T-helper 2 cell (primary cell): ENCODE data around the gene CUL4A.
"Not testable (repeated sequence)": the region's sequence is repeated elsewhere in the genome, so short reads cannot be mapped to it uniquely, and the experiment has no call there.

Experiments used
- DNase-seq, 5 experiments: peaks; one replicate each; pipeline versions ENCODE4 v3.0.0 to v3.0.0-alpha.2; 2012 to 2022

CUL4A gene

DNA sequence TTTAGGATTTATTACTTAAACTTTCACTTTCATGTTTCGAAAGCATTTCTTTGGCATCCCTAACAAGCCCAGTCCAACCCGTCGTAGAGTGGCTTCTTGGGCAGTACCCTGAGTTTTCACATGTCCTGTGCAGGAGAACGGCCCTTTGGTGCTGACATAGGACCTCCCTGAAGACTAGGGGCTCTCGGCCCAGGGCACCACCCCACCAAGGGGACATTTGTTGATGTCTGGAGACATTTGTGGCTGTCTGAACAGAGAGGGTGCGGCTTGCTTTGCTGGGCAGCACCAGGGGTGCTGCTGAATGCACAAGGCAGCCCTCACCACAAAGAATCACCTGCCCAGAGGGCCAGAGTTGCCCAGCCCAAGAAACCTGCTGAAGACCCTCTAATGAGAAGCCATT is 30.6 kb downstream of the CUL4A start:
- no peak for DNase-seq

DNA sequence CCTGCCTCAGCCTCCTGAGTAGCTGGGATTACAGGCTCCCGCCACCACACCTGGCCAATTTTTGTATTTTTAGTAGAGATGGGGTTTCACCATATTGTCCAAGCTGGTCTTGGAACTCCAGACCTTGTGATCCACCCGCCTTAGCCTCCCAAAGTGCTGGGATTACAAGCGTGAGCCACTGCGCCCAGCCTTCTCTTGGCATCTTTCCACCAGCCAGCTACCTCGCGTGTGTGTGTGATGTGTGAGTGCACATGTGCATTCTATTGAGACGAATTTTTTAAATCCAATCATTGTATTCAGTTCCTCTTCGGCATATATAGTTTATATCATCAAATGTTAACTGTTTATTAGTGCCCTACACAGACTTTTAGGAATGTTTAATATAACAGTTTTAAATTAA is 32.2 kb downstream of the CUL4A start:
- DNase-seq: not testable (repeated sequence)

DNA sequence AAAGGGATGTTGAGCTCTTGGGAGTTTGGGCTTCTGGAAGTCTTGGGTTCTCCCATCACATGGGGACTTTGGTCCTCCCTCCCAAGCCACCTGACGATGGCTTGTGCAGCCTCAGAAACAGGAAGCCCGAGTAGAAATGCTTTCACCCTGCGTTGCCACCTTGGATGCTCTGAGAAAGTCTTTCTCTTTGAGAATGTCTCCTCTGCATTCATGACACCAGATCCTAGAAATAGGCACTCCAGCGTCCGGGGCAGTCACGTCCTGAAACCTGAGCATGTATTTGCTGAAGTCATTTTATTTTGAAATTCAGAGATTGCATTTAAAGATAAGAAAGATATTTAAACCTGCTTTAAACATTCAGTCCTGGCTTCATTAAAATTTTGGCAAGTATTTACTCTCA is 34.4 kb downstream of the CUL4A start:
- no peak for DNase-seq

DNA sequence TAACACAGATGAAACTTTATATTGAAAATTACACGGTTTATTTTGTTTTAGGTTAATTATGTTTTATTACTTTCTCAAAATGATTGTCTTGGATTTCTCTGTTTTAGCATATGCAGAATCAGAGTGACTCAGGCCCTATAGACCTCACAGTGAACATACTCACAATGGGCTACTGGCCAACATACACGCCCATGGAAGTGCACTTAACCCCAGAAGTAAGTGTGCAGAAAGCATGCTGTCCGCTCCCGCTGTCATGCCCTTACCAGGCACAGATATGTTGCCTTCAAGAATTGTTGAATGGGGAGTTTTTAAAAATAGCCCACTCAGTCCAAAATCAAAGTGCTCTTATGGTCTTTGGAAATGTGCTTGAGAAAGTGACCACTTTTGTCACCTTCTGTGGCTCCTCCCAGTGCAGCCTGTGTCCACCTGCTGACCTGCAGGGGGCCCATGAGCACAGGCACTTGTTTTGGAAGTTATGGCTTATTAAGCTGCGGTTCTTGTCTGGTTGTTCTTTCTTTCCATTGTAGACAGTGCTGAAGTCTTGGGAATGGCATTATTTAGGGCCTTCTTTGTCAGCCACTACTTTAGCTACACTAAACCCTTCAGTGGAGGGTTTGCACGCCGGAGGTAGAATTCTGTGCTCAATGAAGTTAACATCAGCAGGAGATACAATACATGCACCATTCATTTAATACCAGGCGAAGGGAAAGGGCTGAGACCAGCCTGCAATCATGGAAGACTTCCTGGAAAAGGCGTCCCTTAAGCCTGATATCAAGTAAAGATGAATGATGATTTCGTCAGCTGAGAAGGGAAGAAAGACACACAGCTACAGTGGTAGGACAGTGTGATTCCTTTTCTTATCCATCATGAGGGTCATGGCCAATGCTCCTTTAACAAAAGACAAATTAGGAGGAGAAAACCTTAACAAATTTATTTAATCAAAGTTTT is 36.7 kb downstream of the CUL4A start:
- no peak for DNase-seq

DNA sequence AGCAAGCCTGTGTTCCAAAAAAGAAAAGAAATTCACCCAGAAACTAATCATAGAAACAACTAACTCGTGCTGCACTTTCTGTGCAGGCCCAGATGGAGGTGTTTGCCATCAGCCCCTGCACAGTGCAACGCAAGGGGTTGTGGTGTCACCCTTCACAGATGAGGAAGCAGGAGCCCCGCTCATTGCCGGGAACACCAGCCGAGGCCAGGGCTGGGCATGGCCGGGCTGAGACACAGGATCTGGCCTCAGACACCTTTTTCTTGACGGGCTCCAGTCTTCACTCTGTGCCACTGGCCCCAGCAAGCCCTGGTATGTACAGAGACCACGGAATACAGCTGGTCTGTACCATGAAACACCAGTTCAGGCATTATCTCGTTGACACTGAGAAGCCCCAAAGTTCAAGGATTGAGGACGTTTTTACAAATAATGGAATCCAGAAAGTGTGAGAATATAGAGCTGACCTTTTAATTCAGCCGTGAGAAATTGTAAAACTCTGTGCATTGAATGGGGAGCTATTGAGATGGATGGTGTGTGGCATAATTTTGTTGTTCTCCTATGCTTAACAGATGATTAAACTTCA is 43.2 kb downstream of the CUL4A start:
- DNase-seq: no peak

DNA sequence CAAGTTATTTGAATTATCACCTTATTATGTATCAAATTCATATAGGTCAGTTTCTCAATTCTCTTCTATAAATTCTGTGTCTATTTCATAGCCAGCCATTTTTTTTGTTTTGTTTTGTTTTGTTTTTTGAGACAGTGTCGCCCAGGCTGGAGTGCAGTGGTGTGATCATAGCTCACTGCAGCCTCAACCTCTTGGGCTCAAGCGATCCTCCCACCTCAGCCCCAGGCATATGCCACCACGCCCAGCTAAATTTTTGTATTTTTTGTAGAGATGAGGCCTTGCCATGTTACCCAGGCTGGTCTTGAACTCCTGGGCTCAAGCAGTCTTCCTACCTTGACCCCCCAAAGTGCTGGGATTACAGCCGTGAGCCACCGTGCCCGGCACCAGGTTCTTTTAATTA is 48.5 kb downstream of the CUL4A start:
- DNase-seq: not testable (repeated sequence)

DNA sequence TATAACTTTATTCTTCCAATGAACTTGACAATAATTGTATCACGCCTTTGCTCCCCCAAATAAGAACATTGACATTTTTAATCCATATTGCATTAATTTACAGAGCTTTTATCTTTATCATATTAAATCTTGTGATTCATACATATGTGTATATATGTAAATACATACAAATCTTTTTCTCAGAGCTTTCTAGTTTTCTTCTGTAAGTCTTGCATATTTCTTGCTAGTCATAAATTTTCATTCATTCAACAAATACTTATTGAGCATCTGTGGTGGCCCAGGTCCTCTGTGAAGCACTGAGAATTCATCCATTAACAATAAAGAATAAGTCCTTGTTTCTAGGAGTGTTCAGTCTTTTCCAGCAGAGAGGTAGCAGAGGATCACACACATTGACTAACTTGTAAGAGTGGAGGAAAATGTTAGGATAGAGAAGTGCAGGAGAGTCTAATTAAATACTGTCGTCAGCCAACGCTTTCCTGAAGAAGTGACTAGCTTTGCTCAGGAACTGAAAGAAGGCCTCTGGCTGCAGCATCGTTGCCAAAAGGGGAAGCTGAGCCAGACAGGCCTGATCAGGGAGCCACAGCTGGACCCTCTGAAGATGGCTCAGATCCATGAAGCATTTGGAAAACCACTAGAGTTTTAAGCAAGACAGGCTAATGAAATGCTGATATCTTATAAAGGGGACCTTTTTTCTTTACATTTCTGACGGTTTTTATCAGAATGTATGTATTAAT is 49.1 kb downstream of the CUL4A start:
- no peak for DNase-seq

DNA sequence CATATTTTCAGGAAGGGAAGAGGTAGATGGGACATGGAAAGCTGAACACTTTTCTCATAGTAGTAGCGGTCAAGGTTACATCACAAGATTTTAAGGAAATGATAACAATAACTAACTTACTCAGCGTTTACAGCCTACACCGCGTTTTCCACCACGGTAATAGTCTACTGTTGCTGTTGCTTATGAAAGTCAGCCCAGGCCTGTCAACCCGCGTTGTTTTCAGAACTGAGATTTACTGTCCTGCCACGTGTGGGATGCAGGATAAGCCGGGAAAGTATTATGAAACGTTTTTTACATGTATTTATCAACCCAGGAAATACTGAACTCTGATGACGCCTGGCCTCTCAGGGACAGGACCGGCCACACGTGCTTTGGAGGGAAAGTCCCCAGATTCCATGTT is 51.6 kb downstream of the CUL4A start:
- no peak for DNase-seq

DNA sequence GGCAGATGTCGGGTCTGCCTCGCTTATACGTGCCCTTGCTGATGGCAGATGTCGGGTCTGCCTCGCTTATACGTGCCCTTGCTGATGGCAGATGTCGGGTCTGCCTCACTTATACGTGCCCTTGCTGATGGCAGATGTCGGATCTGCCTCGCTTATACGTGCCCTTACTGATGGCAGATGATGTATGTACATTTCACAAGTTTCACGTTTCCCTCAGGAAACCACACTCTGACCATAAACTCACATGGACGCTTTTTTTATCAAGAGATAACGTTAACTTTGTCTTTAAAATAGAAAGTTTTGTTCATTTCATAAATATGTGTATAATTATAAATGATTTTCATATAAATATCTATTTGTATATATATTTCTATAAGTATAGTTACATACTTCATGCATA is 53.6 kb downstream of the CUL4A start:
- DNase-seq: not testable (repeated sequence)

DNA sequence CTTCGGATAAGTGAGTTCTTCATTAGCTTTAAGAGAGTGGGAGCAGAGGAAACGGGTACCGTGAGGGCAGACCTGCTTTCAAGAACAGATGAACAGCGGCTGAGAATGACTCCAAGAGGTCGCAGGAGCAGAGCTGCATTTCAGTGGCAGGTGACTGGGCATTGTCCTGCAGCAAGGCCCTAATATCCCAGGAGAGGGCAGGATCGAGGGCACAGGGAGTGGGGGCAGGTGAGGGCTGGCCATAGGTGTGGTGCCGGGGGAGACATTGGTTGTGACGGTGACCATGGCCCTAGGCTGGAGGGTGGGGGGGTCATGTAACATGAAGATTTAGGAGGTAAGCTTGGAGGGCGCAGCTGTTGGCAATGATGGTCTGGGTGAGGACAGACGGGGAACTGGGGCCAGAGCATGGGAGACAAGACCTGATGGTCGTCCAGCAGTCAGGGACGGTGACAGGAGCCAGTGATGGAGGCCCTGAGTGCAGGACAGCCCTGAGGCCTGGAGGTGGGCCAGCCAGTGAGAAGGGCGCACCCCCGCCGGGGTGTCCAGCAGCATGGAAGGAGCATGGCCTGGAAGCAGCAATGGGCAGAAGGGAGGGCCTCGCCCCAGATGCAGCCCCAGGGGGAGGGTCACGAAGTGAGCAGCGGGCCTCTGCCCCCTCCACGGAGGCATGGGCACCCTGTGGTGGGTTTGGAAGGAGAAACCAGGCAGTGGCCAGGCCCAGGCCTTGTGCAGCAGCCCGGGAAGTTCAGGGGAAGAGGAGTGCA is 58.4 kb downstream of the CUL4A start:
- DNase-seq: no peak

DNA sequence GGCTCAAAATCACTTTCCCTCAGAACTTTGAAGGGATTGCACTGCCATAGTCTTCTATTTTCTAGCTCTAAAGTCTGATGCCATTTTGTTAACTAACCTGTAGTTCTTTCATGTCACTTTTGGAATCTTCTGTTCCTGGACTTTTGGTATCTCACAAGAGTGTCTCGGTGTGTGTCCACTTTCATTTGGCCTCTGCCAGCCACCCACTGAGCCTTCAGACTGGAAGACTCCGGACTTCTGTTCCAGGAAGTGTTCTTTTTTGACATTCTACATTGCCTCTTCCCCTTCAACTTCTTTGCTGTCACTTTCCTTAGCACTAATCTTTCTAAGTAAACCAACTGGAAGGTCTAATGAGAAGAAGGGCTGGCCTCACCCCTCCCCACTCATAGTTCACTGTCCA is 62.6 kb downstream of the CUL4A start:
- DNase-seq: no peak

DNA sequence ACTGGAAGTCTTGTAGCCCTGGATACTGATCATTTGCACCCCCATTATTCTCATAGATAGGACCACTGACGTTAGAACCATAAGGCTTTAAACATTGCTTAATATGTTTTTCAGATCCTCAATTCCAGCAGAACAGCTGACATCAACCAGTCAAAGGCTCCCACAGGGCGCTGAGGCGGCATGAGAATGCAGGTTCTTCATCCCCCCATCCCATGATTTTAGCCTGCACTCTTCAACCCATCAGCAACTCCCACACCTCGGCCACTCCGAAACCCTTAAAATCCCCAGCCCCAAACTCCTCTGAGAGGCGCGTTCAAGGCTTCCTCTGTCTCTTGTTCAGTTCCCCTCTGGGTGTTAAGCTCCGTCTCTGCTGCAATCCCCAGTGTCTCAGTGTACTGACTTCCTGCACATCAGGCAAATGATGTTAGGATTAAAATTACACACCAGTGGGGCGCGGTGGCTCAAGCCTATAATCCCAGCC is 63.3 kb downstream of the CUL4A start:
- DNase-seq: no peak

DNA sequence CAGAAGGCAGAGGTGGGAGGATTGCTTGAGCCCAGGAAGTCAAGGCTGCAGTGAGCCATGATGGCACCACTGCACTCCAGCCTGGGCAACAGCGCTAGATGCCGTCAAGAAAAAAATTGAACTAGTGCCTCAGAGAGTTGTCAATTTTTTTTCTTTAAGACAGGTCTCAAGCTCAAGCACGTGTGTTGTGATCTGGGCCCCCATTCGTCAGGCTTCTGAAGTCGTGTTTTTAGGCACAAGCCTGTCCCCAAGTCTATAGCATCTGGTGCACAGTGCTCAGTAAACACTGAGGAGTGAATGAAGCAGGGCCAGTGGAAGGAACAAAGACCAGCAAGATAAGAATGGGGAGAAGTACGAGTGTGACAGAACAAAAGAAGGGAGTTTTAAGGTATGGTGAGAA is 63.9 kb downstream of the CUL4A start:
- no peak for DNase-seq

DNA sequence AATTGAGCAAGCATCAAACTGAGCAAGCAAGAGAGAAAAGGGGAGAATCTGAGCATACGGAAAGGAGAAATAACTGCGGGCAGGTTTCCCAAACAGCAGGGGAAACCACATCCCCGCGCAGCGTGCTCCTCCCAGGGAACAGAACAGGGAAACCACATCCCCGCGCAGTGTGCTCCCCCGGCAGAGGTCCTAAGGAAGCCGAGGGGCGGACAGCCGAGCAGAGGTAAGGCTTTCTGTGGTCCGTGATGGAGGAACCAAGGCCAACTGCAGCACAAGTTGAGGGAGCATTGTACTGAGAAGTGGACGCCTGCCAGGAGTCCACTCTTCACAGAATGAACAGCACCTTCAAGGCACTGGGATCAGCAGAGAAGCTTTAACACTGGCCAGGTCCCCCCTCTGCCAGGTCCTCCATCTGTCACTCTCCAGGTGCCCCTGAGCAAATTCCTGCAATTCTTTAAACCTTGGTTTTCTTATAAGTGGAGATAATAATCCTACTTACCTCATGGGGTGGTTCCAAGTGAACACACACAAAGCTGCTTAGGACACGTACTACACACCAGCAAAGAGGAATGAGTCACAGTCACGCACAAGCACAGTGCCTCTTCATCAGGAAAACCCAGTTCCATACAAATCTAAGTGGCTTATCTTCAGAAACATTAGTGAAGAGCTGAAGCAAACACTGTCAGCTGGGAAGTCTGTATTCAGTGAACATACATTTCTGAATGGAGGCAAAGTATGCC is 64.6 kb downstream of the CUL4A start:
- DNase-seq: no peak

DNA sequence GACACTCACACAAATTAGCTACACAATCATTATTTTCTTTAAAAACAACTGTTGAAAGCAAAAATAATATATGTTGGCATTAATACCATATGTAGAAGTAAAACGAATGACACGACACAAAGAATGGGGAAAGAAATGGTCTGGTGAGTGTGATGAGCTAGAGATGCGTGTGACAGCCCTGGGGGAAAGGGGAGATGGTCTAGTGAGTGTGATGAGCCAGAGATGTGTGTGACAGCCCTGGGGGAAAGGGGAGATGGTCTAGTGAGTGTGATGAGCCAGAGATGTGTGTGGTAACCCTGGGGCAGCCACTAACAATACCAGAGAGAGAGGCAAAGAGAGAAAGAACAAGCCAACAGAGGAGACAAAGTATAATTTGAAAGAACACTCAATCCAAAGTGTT is 65.3 kb downstream of the CUL4A start:
- DNase-seq: no peak

DNA sequence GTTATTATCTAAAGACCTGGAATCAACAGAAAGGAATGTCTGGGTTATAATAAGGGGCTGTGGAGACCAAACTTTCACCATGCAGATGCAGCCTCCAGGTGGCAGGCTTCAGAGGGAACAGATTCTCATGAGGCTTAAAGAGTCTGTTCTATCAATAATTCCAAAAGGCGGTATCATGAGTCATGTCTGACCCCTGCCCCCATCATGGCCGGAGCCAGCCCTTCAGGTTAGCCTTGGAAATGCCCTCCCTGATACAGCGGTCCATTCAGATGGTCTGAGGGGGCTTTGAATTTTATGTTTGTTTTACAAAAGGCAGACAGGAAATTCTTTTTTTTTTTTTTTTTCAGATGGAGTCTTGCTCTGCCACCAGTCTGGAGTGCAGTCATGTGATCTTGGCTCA is 66.0 kb downstream of the CUL4A start:
- DNase-seq: peak in 1 of 5 experiments; percentile 31

DNA sequence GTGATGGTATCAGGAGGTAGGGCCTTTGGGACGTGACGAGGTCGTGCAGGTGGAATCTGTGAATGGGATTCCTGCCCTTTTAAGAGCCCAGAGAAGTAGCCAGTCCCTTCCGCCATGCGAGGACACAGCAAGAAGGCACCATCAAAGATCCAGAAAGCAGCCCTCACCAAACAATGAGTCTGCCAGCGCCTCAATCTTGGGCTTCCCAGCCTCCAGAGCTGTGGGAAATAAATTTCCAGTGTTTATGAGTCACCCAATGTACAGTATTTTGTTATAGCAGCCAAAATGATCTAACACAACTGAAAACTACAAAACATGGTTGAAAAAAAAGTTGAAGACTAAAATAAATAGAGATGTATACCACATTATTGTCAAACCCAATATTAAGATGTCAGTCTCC is 70.7 kb downstream of the CUL4A start:
- no peak for DNase-seq

DNA sequence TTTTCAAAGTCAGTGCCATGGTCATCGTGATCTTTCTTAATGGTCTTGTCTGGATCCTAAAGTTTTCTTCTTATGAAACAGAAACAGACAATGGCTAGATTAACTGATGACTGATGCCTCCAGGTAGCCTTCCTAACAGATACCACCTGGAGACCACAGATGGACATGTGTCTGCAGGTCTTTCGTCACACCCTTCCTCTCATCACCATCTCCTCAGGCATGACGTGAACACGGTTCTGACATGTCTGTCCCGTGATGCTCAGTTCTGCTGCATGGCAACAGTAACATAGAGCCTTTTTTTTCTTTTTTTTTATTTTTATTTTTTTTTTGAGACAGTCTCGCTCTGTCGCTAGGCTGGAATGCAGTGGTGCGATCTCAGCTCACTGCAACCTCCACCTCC is 74.5 kb downstream of the CUL4A start:
- DNase-seq: no peak

DNA sequence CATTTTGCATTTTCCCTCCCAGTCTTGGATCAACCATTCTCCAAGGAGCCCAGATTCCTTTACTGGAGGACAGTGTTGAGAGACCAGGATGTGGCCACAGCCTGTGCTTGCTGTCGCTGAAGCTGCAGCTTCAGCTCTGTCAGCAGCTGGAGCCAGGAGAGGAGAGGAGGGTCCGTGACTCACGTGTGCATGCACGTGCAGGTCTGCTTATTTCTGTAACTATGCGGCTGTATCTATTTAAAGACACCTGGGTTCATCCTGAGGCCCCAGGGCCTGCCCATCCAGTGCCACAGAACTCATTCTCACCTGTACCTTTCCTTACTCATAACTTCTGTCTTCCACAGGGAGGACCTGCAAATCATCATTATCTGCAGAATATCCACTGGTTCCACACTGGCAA is 79.5 kb downstream of the CUL4A start:
- no peak for DNase-seq

DNA sequence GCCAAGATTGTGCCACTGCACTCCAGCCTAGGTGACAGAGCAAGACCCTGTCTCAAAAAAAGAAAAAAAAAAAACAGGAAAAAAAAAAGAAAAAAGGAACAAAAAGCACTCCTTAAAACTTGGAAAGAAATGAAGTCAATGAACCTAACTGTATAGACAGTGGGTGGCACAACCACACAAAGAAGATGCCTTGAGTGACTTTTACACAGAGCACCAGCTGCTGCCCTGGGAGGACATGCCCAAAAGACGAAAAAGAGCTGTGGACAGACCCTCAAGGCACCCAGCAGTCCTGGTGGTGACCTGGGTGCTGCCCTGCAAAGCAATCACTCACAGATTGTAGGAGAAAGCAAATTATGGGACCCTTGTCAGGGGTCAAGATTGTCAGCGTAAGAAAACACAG is 81.7 kb downstream of the CUL4A start:
- DNase-seq: no peak

DNA sequence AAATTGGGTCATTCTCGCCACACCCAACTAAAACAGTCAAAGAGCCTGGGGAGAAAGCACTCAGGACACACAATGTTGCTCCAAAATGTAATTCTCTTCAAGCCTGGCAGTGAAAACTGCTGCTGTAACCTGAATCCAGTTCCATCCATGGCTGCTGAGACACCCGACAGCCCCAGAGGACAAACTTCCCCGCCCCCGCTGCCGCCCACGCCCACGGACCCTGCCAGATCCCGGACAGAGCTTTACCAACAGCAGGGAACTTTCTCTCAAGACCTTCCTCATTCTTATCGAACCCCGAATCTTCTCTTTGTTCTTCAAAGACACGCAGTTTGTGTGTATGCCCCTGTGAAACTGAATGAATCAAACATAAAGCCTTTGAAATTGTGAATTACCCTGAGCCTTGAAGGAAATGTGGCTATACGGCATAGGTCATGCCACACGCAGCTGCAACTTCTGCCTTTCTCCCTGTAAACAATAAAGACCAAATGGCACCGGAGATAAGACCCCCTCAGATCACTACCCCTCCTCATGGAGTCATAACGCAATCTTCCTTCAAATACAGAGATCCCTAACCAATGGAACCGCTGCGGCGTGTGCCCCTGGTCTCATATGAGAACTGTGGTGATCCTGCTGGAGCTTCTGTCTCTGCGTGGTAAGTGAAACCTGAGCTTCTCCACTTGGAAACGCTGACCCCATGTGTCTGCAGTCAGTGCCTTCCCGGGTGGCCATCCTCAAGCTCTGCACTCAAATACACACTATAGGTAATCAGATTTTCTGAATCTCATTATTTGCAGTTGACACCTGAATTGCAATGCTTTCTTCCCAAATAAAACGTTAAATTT is 82.8 kb downstream of the CUL4A start:
- no peak for DNase-seq
